MCF 10A (cell line): Measurements from ENCODE around the gene PLCB1. TPM values are rescaled to one million over a fixed set of nuclear protein-coding genes. Genes with fewer than 3 reads are reported as not detected.

Experiments
- BruUV-seq: library from RNA; stranded (reverse); fragments of 400-500 nt; replicated peaks from 2 replicates; lab custom pipeline; 2021; lab: Mats Ljungman, UMichigan
- CTCF ChIA-PET: fragments of 300-600 bp; sonication (Branson Sonifier 250); formaldehyde crosslinking; extraction: SDS; loops from one replicate; lab custom pipeline; 2021; ENCODE audit warnings: antibody characterized with exemption, inconsistent platforms; lab: Yijun Ruan, JAX
- POLR2A ChIA-PET: fragments of 300-600, 350-650 bp; sonication (Branson Sonifier 250); formaldehyde crosslinking; extraction: SDS; loops from one replicate; lab custom pipeline; 2020; ENCODE audit warnings: antibody characterized with exemption, inconsistent platforms; lab: Yijun Ruan, JAX
- DNase-seq: peaks from one replicate; pipeline ENCODE4 v3.0.0-alpha.2; 2018; ENCODE audit not compliant: unreplicated experiment
- H3K27ac Mint-ChIP-seq: one replicate; pipeline ENCODE4 v1.8.0; 2022; ENCODE audit warnings: mild to moderate bottlenecking, low read depth, mixed read lengths; ENCODE audit not compliant: unreplicated experiment
- H3K27me3 Mint-ChIP-seq: one replicate; pipeline ENCODE4 v1.8.0; 2022; ENCODE audit warnings: mixed read lengths; ENCODE audit not compliant: insufficient read depth, unreplicated experiment
- H3K36me3 Mint-ChIP-seq: one replicate; pipeline ENCODE4 v1.8.0; 2022; ENCODE audit warnings: mild to moderate bottlenecking, moderate library complexity, mixed read lengths; ENCODE audit not compliant: insufficient read depth, unreplicated experiment
- H3K4me1 Mint-ChIP-seq: one replicate; pipeline ENCODE4 v1.8.0; 2022; ENCODE audit warnings: mixed read lengths; ENCODE audit not compliant: insufficient read depth, unreplicated experiment
- H3K4me3 Mint-ChIP-seq: one replicate; pipeline ENCODE4 v1.8.0; 2022; ENCODE audit warnings: mild to moderate bottlenecking, moderate library complexity, mixed read lengths; ENCODE audit not compliant: unreplicated experiment
- H3K9me3 Mint-ChIP-seq: one replicate; pipeline ENCODE4 v1.8.0; 2022; ENCODE audit warnings: mixed read lengths; ENCODE audit not compliant: unreplicated experiment
- CTCF ChIP-seq: fragments of 200-600 bp; IDR thresholded peaks from one replicate; pipeline ENCODE4 v1.8.0; 2022; ENCODE audit warnings: antibody characterized with exemption, mild to moderate bottlenecking; ENCODE audit not compliant: unreplicated experiment
- intact Hi-C: fragments of 100-400 bp; cut with micrococcal nuclease; formaldehyde crosslinking; loops from 2 replicates; pipeline ENCODE4 v1.14.1; 2022
- total RNA-seq: library from RNA; stranded (reverse); gene quantifications from 2 replicates; pipeline ENCODE4 v1.2.3, GENCODE V29; 2022

Gene PLCB1
- total RNA-seq, 1 experiment from 2014 or later: 5.9 TPM

- H3K4me3 Mint-ChIP-seq: no peak overlapping the region
- H3K27ac Mint-ChIP-seq: no peak overlapping the region
- no peaks in the 10 kb centered on the region for H3K27me3 Mint-ChIP-seq
- intact Hi-C loops: no loop called here
- no peak for TF ChIP-seq CTCF
- peaks cover 8% of the 10 kb centered on the region for H3K9me3 Mint-ChIP-seq
- ChIA-PET POLR2A (no interaction called here), CTCF (interaction anchor here (0.6 kb wide), 1 partner anchor 18 kb away, joined by 3 read pairs; no protein-coding TSS in a partner anchor)
- H3K4me1 Mint-ChIP-seq: peaks cover 5% of the 10 kb centered on the region
- no TSS peak for BruUV-seq
- no peak for DNase-seq
- no peaks in the 10 kb centered on the region for H3K36me3 Mint-ChIP-seq
These were observed 436.0 kb downstream of the PLCB1 start for GRCh38 chr20:8568075-8568474.

- H3K36me3 Mint-ChIP-seq: no peaks in the 10 kb centered on the region
- BruUV-seq: no TSS peak
- CTCF ChIA-PET: no interaction called here
- peaks cover 5% of the 10 kb centered on the region for H3K4me1 Mint-ChIP-seq
- peaks cover 8% of the 10 kb centered on the region for H3K9me3 Mint-ChIP-seq
- H3K27me3 Mint-ChIP-seq: no peaks in the 10 kb centered on the region
- no peak overlapping the region for H3K4me3 Mint-ChIP-seq
- no peak overlapping the region for H3K27ac Mint-ChIP-seq
- DNase-seq: no peak
- POLR2A ChIA-PET: no interaction called here
- intact Hi-C loops: no loop called here
- TF ChIP-seq CTCF: no peak
These were observed 437.7 kb downstream of the PLCB1 start for GRCh38 chr20:8569766-8570165.

GRCh38 chr20:8571611-8572010 lies 439.5 kb downstream of the PLCB1 start:
- Mint-ChIP-seq H3K9me3 (peaks cover 8% of the 10 kb centered on the region), H3K27ac (no peak overlapping the region), H3K27me3 (no peaks in the 10 kb centered on the region), H3K4me3 (no peak overlapping the region), H3K36me3 (no peaks in the 10 kb centered on the region), H3K4me1 (peaks cover 5% of the 10 kb centered on the region)
- intact Hi-C loops: no loop called here
- POLR2A ChIA-PET: no interaction called here
- no TSS peak for BruUV-seq
- TF ChIP-seq CTCF: no peak
- DNase-seq: no peak
- CTCF ChIA-PET: no interaction called here

GRCh38 chr20:8573686-8574085 lies 441.6 kb downstream of the PLCB1 start:
- Mint-ChIP-seq H3K9me3 (peaks cover 8% of the 10 kb centered on the region), H3K36me3 (no peaks in the 10 kb centered on the region), H3K4me3 (no peak overlapping the region), H3K27me3 (no peaks in the 10 kb centered on the region), H3K27ac (no peak overlapping the region), H3K4me1 (peaks cover 5% of the 10 kb centered on the region)
- CTCF ChIA-PET: interaction anchor here (0.6 kb wide), 1 partner anchor 78 kb away, joined by 3 read pairs; no protein-coding TSS in a partner anchor
- intact Hi-C loops: no loop called here
- POLR2A ChIA-PET: interaction anchor here (1.7 kb wide), 1 partner anchor 8 kb away, joined by 4 read pairs; no protein-coding TSS in a partner anchor
- no peak for DNase-seq
- no TSS peak for BruUV-seq
- no peak for TF ChIP-seq CTCF
